H9 (cell line): ENCODE results near the gene CSTF1. TPM values are rescaled to one million over a fixed set of nuclear protein-coding genes. Genes with fewer than 3 reads are reported as not detected.
A peak's percentile ranks its signal among the peaks of the same experiment; 100 is the strongest.

Source experiments
- DNase-seq: peaks from one replicate; pipeline ENCODE4 v3.0.0-alpha.2; 2017
- H2AFZ ChIP-seq: one replicate; pipeline ENCODE4 v1.6.1; 2013; ENCODE audit warnings: mild to moderate bottlenecking, low read length, control low read depth, moderate library complexity
- H2AK5ac ChIP-seq: 2 replicates; pipeline ENCODE4 v1.6.1; 2013; ENCODE audit warnings: low read length, control low read depth, mixed read lengths; ENCODE audit not compliant: insufficient read length
- H2BK120ac ChIP-seq: one replicate; pipeline ENCODE4 v1.6.1; 2013; ENCODE audit warnings: low read depth, mild to moderate bottlenecking, low read length, control low read depth, inconsistent platforms; ENCODE audit not compliant: poor library complexity, severe bottlenecking
- H2BK12ac ChIP-seq: 2 replicates; pipeline ENCODE4 v1.6.1; 2013; ENCODE audit warnings: low read length, control low read depth, mixed read lengths, low read depth; ENCODE audit not compliant: insufficient read length
- H2BK15ac ChIP-seq: 2 replicates; pipeline ENCODE4 v1.6.1; 2013; ENCODE audit warnings: low read depth, low read length, control low read depth
- H2BK20ac ChIP-seq: one replicate; pipeline ENCODE4 v1.6.1; 2013; ENCODE audit warnings: low read depth, mild to moderate bottlenecking, low read length, control low read depth, inconsistent platforms; ENCODE audit not compliant: poor library complexity, severe bottlenecking
- H2BK5ac ChIP-seq: 2 replicates; pipeline ENCODE4 v1.6.1; 2013; ENCODE audit warnings: low read length, control low read depth, mixed read lengths; ENCODE audit not compliant: insufficient read length
- H3K14ac ChIP-seq: 2 replicates; pipeline ENCODE4 v1.6.1; 2013; ENCODE audit warnings: low read length, control low read depth; ENCODE audit not compliant: insufficient read depth
- H3K18ac ChIP-seq: 2 replicates; pipeline ENCODE4 v1.6.1; 2013; ENCODE audit warnings: low read depth, mild to moderate bottlenecking, mixed read lengths, low read length, control low read depth; ENCODE audit not compliant: insufficient read length
- H3K23ac ChIP-seq: 2 replicates; pipeline ENCODE4 v1.6.1; 2013; ENCODE audit warnings: low read length, control low read depth, mixed read lengths, low read depth; ENCODE audit not compliant: insufficient read length
- H3K23me2 ChIP-seq: 2 replicates; pipeline ENCODE4 v1.6.1; 2013; ENCODE audit warnings: low read depth, mild to moderate bottlenecking, mixed read lengths, low read length, control low read depth; ENCODE audit not compliant: insufficient read length, poor library complexity, severe bottlenecking
- H3K27ac ChIP-seq: 2 replicates; pipeline ENCODE4 v1.5.1; 2013; ENCODE audit warnings: low read length, control low read depth, mixed read lengths, low read depth; ENCODE audit not compliant: insufficient read length
- H3K27me3 ChIP-seq: 2 replicates; pipeline ENCODE4 v1.6.1; 2013; ENCODE audit warnings: low read length, control low read depth, inconsistent platforms; ENCODE audit not compliant: insufficient read depth
- H3K4ac ChIP-seq: 2 replicates; pipeline ENCODE4 v1.6.1; 2013; ENCODE audit warnings: low read depth, mild to moderate bottlenecking, control low read depth, inconsistent platforms, low read length, moderate library complexity
- H3K4me1 ChIP-seq: 2 replicates; pipeline ENCODE4 v1.6.1; 2013; ENCODE audit warnings: low read length, control low read depth, inconsistent platforms; ENCODE audit not compliant: insufficient read depth
- H3K4me2 ChIP-seq: 2 replicates; pipeline ENCODE4 v1.6.1; 2013; ENCODE audit warnings: low read length, control low read depth, mixed read lengths; ENCODE audit not compliant: insufficient read length, insufficient read depth
- H3K56ac ChIP-seq: 2 replicates; pipeline ENCODE4 v1.6.1; 2013; ENCODE audit warnings: low read depth, mild to moderate bottlenecking, mixed read lengths, low read length, control low read depth; ENCODE audit not compliant: insufficient read length
- H3K79me1 ChIP-seq: 2 replicates; pipeline ENCODE4 v1.6.1; 2013; ENCODE audit warnings: low read depth, mild to moderate bottlenecking, moderate library complexity, low read length, control low read depth, inconsistent platforms; ENCODE audit not compliant: insufficient read depth, poor library complexity, severe bottlenecking
- H3K79me2 ChIP-seq: 2 replicates; pipeline ENCODE4 v1.6.1; 2013; ENCODE audit warnings: low read length, control low read depth, inconsistent platforms; ENCODE audit not compliant: insufficient read depth
- H3K9ac ChIP-seq: 2 replicates; pipeline ENCODE4 v1.6.1; 2013; ENCODE audit warnings: low read length, control low read depth, mixed read lengths; ENCODE audit not compliant: insufficient read length; ENCODE audit errors: extremely low read depth
- H3K9me3 ChIP-seq: one replicate; pipeline ENCODE4 v1.6.1; 2013; ENCODE audit warnings: low read depth, low read length, inconsistent platforms; ENCODE audit not compliant: control insufficient read depth
- H3T11ph ChIP-seq: one replicate; pipeline ENCODE4 v1.6.1; 2013; ENCODE audit warnings: mild to moderate bottlenecking, low read length, control low read depth, inconsistent platforms
- H4K20me1 ChIP-seq: one replicate; pipeline ENCODE4 v1.6.1; 2013; ENCODE audit not compliant: control insufficient read depth, insufficient read length, insufficient read depth
- H4K5ac ChIP-seq: 2 replicates; pipeline ENCODE4 v1.6.1; 2013; ENCODE audit warnings: low read depth, mild to moderate bottlenecking, mixed read lengths, low read length, control low read depth; ENCODE audit not compliant: insufficient read length
- H4K8ac ChIP-seq: replicated peaks from 2 replicates; pipeline ENCODE4 v1.6.1; 2013; ENCODE audit warnings: low read length, control low read depth, mixed read lengths, low read depth; ENCODE audit not compliant: insufficient read length
- H4K91ac ChIP-seq: 2 replicates; pipeline ENCODE4 v1.6.1; 2013; ENCODE audit warnings: low read depth, mild to moderate bottlenecking, moderate library complexity, mixed read lengths, low read length, control low read depth; ENCODE audit not compliant: insufficient read length
- H3K27ac Mint-ChIP-seq, 3 experiments: 2 replicates in 2 of 3; 3 replicates in 1 of 3; pipeline ENCODE4 v1.8.0; 2020 to 2021; ENCODE audit warnings: mixed read lengths in 3 of 3, mild to moderate bottlenecking in 1 of 3, moderate library complexity in 1 of 3
- H3K27me3 Mint-ChIP-seq: 2 replicates; pipeline ENCODE4 v1.8.0; 2021; ENCODE audit warnings: low read depth, mild to moderate bottlenecking, moderate library complexity, mixed read lengths
- H3K36me3 Mint-ChIP-seq, 3 experiments: 2 replicates in 2 of 3; 3 replicates in 1 of 3; pipeline ENCODE4 v1.8.0; 2020 to 2021; ENCODE audit warnings: low read depth in 3 of 3, mixed read lengths in 3 of 3; ENCODE audit not compliant: insufficient read depth in 1 of 3
- H3K4me1 Mint-ChIP-seq, 2 experiments: 2 replicates each; pipeline ENCODE4 v1.8.0; 2020; ENCODE audit warnings: mixed read lengths in 2 of 2
- H3K4me3 Mint-ChIP-seq, 2 experiments: 2 replicates in 1 of 2; 3 replicates in 1 of 2; pipeline ENCODE4 v1.8.0; 2020 to 2021; ENCODE audit warnings: mild to moderate bottlenecking in 2 of 2, mixed read lengths in 2 of 2, moderate library complexity in 1 of 2
- H3K9me3 Mint-ChIP-seq, 2 experiments: 2 replicates in 1 of 2; 3 replicates in 1 of 2; pipeline ENCODE4 v1.8.0; 2020; ENCODE audit warnings: mild to moderate bottlenecking in 2 of 2, mixed read lengths in 2 of 2, moderate library complexity in 1 of 2
- WGBS: extraction: QIAGEN DNeasy Blood & Tissue Kit; methylation state at CpG from one replicate; pipeline ENCODE4 v1.1.7; 2013; ENCODE audit warnings: missing lambda C conversion rate, low lambda C conversion rate, mixed read lengths; ENCODE audit not compliant: insufficient read length; ENCODE audit errors: extremely low coverage; 5-methylcytosine and 5-hydroxymethylcytosine counted together
- total RNA-seq: library from RNA; stranded (reverse); gene quantifications from 2 replicates; pipeline ENCODE4 v1.2.1, GENCODE V29; 2021
- TF ChIP-seq, protein P1 (sequence below): fragments of 200-600 bp; sonication (generic); conservative IDR thresholded peaks from 3 replicates; pipeline ENCODE4 v1.8.0; 2021; ENCODE audit warnings: antibody characterized with exemption, mild to moderate bottlenecking

CSTF1 gene
- total RNA-seq, 1 experiment from 2014 or later: 72.9 TPM

DNA sequence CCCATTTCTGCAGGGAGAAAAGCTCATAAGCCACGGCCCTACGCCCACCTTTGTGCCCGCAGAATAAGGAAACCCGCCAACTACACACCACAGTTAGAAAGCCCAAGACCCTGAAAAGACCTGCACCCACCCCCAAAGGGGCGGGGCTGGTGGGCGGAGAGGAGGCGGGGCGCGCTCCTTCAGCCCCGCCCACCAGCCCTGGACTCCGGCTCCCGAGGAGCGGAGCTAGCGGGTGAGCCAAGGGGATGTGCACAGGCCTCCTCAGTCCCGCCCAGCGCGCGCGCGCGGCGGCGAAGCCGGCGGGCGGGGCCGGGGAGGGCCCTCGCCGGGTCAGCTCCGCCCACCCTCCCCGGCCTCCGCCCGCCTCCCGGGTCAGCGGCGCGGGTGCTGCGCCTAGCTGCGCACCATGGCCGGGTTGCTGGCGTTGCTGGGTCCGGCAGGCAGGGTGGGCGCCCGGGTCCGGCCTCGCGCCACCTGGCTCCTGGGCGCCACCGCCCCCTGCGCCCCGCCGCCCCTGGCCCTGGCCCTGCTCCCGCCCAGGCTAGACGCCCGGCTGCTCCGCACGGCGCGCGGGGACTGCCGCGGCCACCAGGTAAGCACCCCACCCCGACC lies 33.7 kb upstream of the CSTF1 start, which contains the start of gene FAM210B:
TSS of gene FAM210B (plus strand) at position 375 of the 612 bp plus-strand sequence. CDS start at position 407, 32 bp downstream.
- H3K27ac Mint-ChIP-seq: no peak within 1 kb of the TSS; a peak in 1 of 7 replicates
- Histone ChIP-seq H3K27ac (no peak within 1 kb of the TSS), H2BK12ac (no peak within 1 kb of the TSS), H3T11ph (no peak within 1 kb of the TSS), H3K23ac (no peak within 1 kb of the TSS), H3K18ac (no peak within 1 kb of the TSS), H3K56ac (no peak within 1 kb of the TSS), H2BK5ac (no peak within 1 kb of the TSS), H3K79me1 (no peaks in the 10 kb centered on the region), H3K23me2 (peaks cover 11% of the 10 kb centered on the region), H2AK5ac (no peak within 1 kb of the TSS), H3K79me2 (no peaks in the 10 kb centered on the region), H3K9ac (peak within 1 kb of the TSS; percentile 10), H4K91ac (no peak within 1 kb of the TSS), H3K9me3 (no peaks in the 10 kb centered on the region), H2BK20ac (no peak within 1 kb of the TSS), H2AFZ (no peak within 1 kb of the TSS), H4K20me1 (no peaks in the 10 kb centered on the region), H2BK15ac (no peak within 1 kb of the TSS), H3K4me1 (no peaks in the 10 kb centered on the region), H3K27me3 (no peaks in the 10 kb centered on the region), H2BK120ac (no peak within 1 kb of the TSS), H4K5ac (no peak within 1 kb of the TSS), H3K4me2 (peak within 1 kb of the TSS; percentile 89), H3K14ac (peak within 1 kb of the TSS; percentile 17; the same call in 1 of the 2 replicates), H4K8ac (no peak within 1 kb of the TSS), H3K4ac (no peak within 1 kb of the TSS)
- DNase-seq: peak; percentile 93
- no peaks in the 10 kb centered on the region for H3K9me3 Mint-ChIP-seq
- WGBS: no CpG with 5 or more reads among the region's 63 CpGs
- peak within 1 kb of the TSS; percentile 79 to 85 for H3K4me3 Mint-ChIP-seq
- no peaks in the 10 kb centered on the region; a peak in 2 of 7 replicates for H3K36me3 Mint-ChIP-seq
- TF ChIP-seq, protein P1, sequence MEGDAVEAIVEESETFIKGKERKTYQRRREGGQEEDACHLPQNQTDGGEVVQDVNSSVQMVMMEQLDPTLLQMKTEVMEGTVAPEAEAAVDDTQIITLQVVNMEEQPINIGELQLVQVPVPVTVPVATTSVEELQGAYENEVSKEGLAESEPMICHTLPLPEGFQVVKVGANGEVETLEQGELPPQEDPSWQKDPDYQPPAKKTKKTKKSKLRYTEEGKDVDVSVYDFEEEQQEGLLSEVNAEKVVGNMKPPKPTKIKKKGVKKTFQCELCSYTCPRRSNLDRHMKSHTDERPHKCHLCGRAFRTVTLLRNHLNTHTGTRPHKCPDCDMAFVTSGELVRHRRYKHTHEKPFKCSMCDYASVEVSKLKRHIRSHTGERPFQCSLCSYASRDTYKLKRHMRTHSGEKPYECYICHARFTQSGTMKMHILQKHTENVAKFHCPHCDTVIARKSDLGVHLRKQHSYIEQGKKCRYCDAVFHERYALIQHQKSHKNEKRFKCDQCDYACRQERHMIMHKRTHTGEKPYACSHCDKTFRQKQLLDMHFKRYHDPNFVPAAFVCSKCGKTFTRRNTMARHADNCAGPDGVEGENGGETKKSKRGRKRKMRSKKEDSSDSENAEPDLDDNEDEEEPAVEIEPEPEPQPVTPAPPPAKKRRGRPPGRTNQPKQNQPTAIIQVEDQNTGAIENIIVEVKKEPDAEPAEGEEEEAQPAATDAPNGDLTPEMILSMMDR: no peak
- peaks cover 19 to 23% of the 10 kb centered on the region in 2 experiments for H3K4me1 Mint-ChIP-seq
- H3K27me3 Mint-ChIP-seq: peaks cover 2% of the 10 kb centered on the region
